ENCODE results near the gene TPK1.

Gene TPK1

DNA sequence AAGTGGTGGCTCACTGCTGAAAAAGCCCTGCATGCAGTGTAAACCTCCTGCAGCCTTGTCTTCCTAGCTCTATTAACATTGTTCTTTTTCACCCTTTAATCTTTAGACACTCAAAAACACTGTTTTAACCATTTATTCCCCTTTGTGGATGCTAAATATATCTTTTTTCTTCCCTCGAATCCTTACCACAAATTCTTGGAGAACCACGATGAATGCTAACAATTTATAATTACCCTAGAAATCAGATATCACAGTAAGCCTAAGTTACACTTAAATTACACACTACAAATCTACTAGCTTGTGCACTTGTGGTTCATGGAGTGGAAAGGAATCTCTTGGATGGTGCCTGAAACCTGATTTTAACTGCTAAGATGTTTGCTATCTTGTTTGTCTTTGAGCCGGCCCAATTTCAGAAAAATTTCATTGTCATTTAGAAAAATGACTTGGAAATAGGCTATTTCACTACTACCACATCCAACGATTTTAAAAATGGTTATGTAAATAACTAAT lies 307.3 kb downstream of the TPK1 start:
- DNase-seq (ENCODE audit: low read depth in 2 of 2) = no peak

DNA sequence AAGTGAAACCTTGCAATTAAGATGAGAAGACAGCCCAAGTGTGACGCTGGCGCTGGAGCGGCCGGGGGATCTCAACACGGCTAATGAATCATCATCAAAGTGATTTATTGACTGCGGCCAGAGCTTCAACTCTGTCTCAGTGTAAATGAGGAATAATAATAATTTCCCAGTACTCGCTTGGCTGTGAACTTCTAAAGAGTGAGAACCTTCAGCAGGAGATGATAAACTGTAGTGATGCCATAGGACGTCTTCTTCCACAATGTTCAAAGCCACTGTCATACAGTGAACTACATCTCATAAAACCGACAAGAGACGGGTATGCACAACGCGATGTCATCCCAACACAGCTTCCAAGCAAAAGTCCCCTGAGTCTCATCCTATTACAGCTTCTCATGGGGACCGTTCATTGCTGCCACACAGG lies 308.8 kb downstream of the TPK1 start:
- DNase-seq (ENCODE audit: low read depth in 2 of 2) = no peak

DNA sequence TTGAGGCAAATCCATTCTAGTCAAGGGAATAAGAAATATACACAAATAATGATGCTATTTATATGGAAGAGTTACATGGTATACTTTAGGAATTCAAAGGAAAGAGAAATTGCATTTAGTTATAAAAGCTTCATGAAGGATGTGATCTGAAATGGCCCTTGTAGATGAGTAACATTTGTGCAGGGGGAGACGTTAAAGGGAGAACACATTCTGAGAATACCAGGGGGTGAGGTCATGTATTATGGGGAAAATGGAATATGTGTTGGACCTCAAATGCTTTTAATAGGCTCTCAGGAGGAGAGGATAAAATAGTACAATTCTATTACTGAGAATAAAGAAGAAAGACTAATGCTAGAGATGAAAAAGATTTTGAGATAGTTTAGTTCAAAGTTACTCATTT lies 309.9 kb downstream of the TPK1 start:
- no peak for DNase-seq (ENCODE audit: low read depth in 2 of 2)

DNA sequence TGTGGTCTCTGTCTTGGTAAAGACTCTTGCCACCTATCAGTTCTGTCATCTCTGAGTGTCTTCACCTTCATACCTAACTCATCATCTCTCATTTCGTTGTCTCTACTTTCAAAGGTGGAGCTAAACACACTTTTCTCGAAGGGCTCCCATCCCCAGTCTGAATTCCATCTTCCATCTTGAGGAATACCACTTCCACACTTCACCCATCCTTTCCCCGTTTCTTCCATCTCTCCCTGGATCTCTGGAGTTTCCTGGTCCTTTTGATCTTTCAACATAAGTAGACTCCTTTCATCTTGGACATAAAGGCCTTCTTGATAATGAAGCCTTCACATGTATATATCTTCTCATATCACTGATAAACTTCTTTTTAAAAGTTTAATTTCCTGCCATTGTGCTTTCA lies 311.6 kb downstream of the TPK1 start:
- DNase-seq (ENCODE audit: low read depth in 2 of 2) = no peak

- DNase-seq (ENCODE audit: low read depth in 2 of 2) = no peak
Measured at GRCh38 chr7:144523621-144524020, 312.2 kb downstream of the TPK1 start.

GRCh38 chr7:144519925-144520324 lies 315.9 kb downstream of the TPK1 start:
- no peak for DNase-seq (ENCODE audit: low read depth in 2 of 2)

GRCh38 chr7:144518360-144518759 lies 317.5 kb downstream of the TPK1 start:
- DNase-seq (ENCODE audit: low read depth in 2 of 2) = no peak

GRCh38 chr7:144517749-144518148 lies 318.1 kb downstream of the TPK1 start:
- no peak for DNase-seq (ENCODE audit: low read depth in 2 of 2)

- no peak for DNase-seq (ENCODE audit: low read depth in 2 of 2)
Measured at GRCh38 chr7:144516729-144517525, 318.9 kb downstream of the TPK1 start.

- DNase-seq (ENCODE audit: low read depth in 2 of 2) = no peak
Measured at GRCh38 chr7:144513334-144513733, 322.5 kb downstream of the TPK1 start.

DNA sequence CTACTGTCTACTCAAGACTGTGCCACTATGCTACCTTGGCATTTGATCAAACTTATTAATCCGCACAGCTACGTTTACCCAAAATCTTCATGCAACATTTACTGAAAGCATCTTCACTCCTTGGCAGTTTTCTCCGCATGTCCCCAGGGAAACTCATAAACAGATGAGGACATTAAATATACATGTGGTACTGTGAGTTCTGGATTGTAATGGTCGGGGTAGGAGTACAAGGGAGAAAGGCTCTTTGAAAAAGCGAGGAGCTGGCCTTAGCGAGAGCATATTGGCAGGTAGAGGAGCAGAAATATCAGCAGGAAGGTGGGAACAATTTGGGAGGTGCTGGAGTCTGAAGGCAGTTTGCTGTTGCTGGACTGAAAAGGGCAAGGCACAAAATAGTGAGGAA lies 325.2 kb downstream of the TPK1 start:
- no peak for DNase-seq (ENCODE audit: low read depth in 2 of 2)

DNA sequence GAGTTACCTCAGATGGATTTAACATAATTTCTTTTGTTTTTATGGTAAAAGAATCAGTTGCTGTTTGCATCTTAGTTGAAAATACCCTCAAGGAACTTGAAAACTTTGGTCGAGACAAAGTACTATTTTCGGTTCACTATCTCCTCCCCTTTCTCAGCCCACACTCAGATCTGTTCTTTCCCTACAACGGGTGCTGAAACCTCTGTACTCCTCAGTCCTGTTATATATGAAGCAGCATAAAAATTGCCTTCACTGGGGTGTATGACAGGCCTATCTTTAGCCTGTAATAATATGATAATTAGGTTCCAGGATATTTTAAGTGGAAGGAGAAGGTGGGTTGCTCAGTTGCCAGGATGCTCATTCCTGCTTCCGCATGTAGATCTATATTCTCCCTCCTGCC lies 327.2 kb downstream of the TPK1 start:
- DNase-seq (ENCODE audit: low read depth in 2 of 2) = no peak

DNA sequence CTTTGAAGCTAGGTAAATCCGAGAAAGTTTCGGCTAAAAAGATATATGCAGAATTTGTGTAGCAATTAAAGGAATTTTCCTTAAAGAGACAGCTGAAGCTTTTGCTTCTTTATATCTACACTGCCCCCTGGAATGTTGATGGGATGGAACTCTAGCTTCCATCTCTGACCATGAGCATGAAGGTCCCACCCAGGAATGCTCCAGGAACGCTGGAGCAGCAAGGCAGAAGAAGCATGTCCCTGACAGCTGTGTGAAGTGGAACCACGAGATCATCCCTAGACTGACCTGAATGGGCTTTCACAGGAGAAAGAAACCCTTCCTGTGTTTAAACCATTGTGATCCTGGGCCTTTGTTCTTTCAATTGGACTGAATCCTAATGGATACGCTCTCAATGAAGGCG lies 332.6 kb downstream of the TPK1 start:
- DNase-seq (ENCODE audit: low read depth in 2 of 2) = no peak

GRCh38 chr7:144500225-144500624 lies 335.6 kb downstream of the TPK1 start:
- DNase-seq (ENCODE audit: low read depth in 2 of 2) = no peak

DNA sequence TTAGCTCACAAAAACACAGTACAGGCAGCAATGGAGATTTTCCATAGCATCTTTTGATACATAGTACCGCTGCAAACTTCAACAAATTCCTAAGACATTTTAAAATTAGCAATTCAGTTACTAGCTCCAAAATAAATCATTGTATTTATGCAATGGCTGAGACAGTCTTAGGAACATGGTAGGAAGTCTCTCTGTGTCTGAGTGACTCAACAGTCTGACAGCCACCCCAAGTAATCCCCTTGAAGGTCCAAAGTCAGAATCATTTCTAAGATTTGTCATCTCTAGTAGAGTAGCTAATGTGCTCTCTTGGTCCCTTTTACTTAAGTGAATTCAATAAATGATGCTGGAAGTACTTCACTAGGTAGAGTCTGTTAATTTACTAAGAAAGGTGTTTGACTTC lies 338.6 kb downstream of the TPK1 start:
- no peak for DNase-seq (ENCODE audit: low read depth in 2 of 2)

DNA sequence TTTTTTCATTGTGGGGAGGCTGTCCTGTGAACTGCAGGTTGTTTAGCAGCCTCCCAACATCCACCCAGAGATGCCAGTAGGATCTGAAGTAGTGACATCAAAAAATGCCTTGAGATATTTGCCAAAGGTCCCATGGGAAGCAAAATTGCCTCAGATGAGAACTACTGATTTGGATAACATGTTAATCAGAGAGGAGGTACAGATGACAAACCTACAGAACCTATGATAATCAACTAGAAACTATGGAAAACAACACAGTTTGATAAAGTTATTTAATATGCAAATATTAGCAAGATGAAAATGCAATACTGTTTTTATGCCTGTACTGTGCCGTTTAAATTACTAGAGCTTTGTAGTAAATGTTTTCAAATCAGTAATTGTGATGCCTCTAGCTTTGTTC lies 341.5 kb downstream of the TPK1 start:
- no peak for DNase-seq (ENCODE audit: low read depth in 2 of 2)

DNA sequence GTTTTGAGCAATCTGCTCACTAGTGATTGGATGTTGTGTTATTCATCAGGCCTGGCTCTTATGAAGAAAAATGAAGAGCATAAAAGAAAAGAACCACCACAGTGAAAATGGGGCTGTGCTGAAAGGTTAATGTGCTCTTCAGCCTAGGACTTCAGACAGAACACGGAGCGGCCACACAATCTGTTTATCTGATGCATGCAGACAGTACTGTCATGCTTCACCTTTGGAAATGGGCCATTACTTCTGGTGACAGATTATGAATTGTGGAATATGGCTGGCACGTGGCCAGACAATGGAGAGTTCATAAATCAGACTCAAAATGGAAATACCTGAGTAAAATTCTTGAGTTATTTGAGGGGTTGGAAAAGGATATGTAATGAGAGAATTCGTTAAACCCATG lies 346.3 kb downstream of the TPK1 start:
- no peak for DNase-seq (ENCODE audit: low read depth in 2 of 2)

DNA sequence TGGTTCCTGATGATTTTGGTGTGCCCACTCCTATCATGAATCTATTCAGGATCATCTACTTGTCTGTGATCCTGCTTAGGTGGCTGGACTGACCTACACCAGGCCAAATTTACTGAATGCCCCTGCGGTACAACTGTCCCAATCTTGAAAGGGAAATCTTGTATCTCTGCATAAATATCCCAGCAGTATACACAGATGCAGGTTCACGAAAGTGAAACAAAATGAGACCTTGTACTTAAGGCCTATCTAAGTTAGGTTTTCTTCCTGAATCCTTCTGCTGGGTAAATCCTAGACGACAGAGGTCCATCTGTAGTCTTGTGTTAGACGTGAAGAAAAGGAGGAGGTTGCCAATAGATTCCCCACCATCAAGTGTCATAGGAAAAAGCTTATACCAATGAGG lies 346.9 kb downstream of the TPK1 start:
- no peak for DNase-seq (ENCODE audit: low read depth in 2 of 2)

GRCh38 chr7:144487901-144488300 lies 348.0 kb downstream of the TPK1 start:
- DNase-seq (ENCODE audit: low read depth in 2 of 2) = no peak

DNA sequence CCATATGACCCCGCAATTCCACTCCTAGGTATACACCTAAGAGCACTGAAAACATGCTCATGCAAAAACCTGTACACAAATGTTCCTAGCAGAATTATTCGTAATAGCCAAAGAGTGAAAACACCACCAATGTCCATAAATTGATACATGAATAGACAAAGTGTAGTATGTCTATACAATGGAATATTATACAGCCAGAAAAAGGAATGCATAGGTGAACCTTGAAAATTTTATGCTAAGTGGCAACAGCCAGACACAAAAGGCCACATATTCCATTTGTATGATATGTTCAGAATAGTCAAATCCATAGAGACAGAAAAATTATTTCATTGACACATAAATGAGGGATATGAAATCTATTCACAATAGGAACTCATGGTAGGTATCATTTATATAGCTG lies 351.4 kb downstream of the TPK1 start:
- DNase-seq (ENCODE audit: low read depth in 2 of 2) = no peak

- DNase-seq (ENCODE audit: low read depth in 2 of 2) = no peak
Measured at GRCh38 chr7:144483189-144483588, 352.7 kb downstream of the TPK1 start.

GRCh38 chr7:144481833-144482232 lies 354.0 kb downstream of the TPK1 start:
- no peak for DNase-seq (ENCODE audit: low read depth in 2 of 2)

DNA sequence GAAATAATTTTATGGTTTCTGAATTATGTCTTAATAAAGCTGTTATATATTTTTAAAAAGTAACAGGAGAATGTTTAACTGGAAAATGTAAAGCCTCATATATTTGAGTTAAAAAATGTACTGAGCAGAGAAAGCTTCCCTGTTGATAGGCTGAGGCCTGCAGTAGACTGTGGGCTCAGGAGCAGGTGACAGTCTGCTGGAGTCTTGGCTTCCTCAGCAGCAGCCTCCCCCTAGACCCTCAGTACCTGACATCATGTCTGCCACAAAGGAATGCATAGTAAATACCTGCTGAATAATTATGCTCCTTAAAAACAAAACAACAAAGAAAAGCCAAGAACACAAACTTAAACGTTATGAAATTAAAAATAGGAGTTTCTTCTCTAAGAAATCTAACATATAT lies 358.5 kb downstream of the TPK1 start:
- no peak for DNase-seq (ENCODE audit: low read depth in 2 of 2)
